HCT116 (cell line): Measurements from ENCODE around the gene FFAR1. TPM values are rescaled to one million over a fixed set of nuclear protein-coding genes. Genes with fewer than 3 reads are reported as not detected.

ENCODE experiments used
- ATAC-seq: fragments of 200-7000 bp; cut with Tn5 transposase; 2 replicates; pipeline ENCODE4 v1.9.1; 2020; ENCODE audit warnings: mild to moderate bottlenecking, moderate library complexity
- BruUV-seq: library from RNA; stranded (reverse); fragments of 400-500 nt; replicated peaks from 2 replicates; lab custom pipeline; 2021; lab: Mats Ljungman, UMichigan
- CTCF ChIA-PET: fragments of 300-600 bp; sonication (Branson Sonifier 250); formaldehyde crosslinking; loops from one replicate; lab custom pipeline; 2021; ENCODE audit warnings: antibody characterized with exemption; lab: Charles Lee
- POLR2A ChIA-PET: fragments of 300-600, 350-600 bp; sonication (Branson Sonifier 250); formaldehyde crosslinking; loops from one replicate; lab custom pipeline; 2021; ENCODE audit warnings: antibody characterized with exemption; lab: Charles Lee
- RAD21 ChIA-PET, 2 experiments: fragments of 300-600 bp; sonication (Branson Sonifier 250); formaldehyde crosslinking; loops; one replicate each; lab custom pipeline; 2023; ENCODE audit warnings: low total read pairs in 2 of 2; ENCODE audit not compliant: uncharacterized antibody in 2 of 2, unreplicated experiment in 2 of 2, low non-redundant PET in 1 of 2; lab: Charles Lee
- DNase-seq: peaks from one replicate; pipeline ENCODE4 v3.0.0-alpha.2; 2010; ENCODE audit warnings: low read depth, low spot score
- H2AFZ ChIP-seq: fragments of 200-600 bp; shearing (Covaris generic), sonication (generic); 2 replicates; pipeline ENCODE4 v1.6.1; 2017; ENCODE audit warnings: low read depth, mixed run types, mixed read lengths, antibody characterized with exemption, low read length; ENCODE audit not compliant: poor library complexity, severe bottlenecking
- H3K27ac ChIP-seq: 2 replicates; pipeline ENCODE4 v1.5.1; 2012; ENCODE audit warnings: low read depth, low read length
- H3K27me3 ChIP-seq: fragments of 200-600 bp; sonication (generic); 2 replicates; pipeline ENCODE4 v1.6.1; 2016; ENCODE audit warnings: mixed run types, low read length, mixed read lengths; ENCODE audit not compliant: insufficient read depth
- H3K36me3 ChIP-seq, 2 experiments: fragments of 200-500 bp in 1 of 2; fragments of 200-600 bp in 1 of 2; sonication (Bioruptor generic) in 1 of 2; sonication (generic) in 1 of 2; 2 replicates each; pipeline versions ENCODE4 v1.5.1 to v1.6.1; 2014 to 2016; ENCODE audit warnings: low read length in 2 of 2, inconsistent platforms in 1 of 2, mixed read lengths in 1 of 2, mixed run types in 1 of 2; ENCODE audit not compliant: insufficient read depth in 2 of 2, control insufficient read depth in 1 of 2
- H3K4me1 ChIP-seq, 2 experiments: fragments of 200-600 bp in 1 of 2; sonication (generic) in 1 of 2; 2 replicates each; pipeline versions ENCODE4 v1.5.1 to v1.6.1; 2012 to 2017; ENCODE audit warnings: low read length in 2 of 2, inconsistent platforms in 1 of 2, mild to moderate bottlenecking in 1 of 2, mixed read lengths in 1 of 2, mixed run types in 1 of 2, moderate library complexity in 1 of 2; ENCODE audit not compliant: insufficient read depth in 2 of 2, control insufficient read depth in 1 of 2
- H3K4me2 ChIP-seq: fragments of 200-600 bp; sonication (generic); 2 replicates; pipeline ENCODE4 v1.6.1; 2017; ENCODE audit warnings: mixed run types, low read length, mixed read lengths
- H3K4me3 ChIP-seq, 2 experiments: fragments of 200-600 bp in 1 of 2; sonication (generic) in 1 of 2; replicated peaks in 1 of 2; 2 replicates each; pipeline ENCODE4 v1.5.1; 2011 to 2016; ENCODE audit warnings: low read length in 2 of 2, control low read depth in 1 of 2, low read depth in 1 of 2, mild to moderate bottlenecking in 1 of 2, mixed read lengths in 1 of 2, mixed run types in 1 of 2
- H3K79me2 ChIP-seq: fragments of 200-600 bp; sonication (generic); 2 replicates; pipeline ENCODE4 v1.6.1; 2017; ENCODE audit warnings: mild to moderate bottlenecking, mixed run types, low read length, moderate library complexity, mixed read lengths; ENCODE audit not compliant: insufficient read depth
- H3K9ac ChIP-seq: fragments of 200-600 bp; sonication (generic); 2 replicates; pipeline ENCODE4 v1.6.1; 2016; ENCODE audit warnings: low read length, mixed read lengths
- H3K9me2 ChIP-seq: fragments of 200-600 bp; sonication (generic), shearing (Covaris generic); 2 replicates; pipeline ENCODE4 v1.6.1; 2017; ENCODE audit warnings: mixed run types, mild to moderate bottlenecking, moderate library complexity; ENCODE audit not compliant: insufficient read depth
- H3K9me3 ChIP-seq, 2 experiments: fragments of 200-500 bp in 1 of 2; fragments of 200-600 bp in 1 of 2; sonication (Bioruptor generic) in 1 of 2; sonication (generic) in 1 of 2; 2 replicates each; pipeline ENCODE4 v1.6.1; 2014 to 2017; ENCODE audit warnings: low read length in 2 of 2, mixed read lengths in 2 of 2, inconsistent platforms in 1 of 2, low read depth in 1 of 2, mild to moderate bottlenecking in 1 of 2, mixed run types in 1 of 2, moderate library complexity in 1 of 2; ENCODE audit not compliant: control insufficient read depth in 1 of 2, insufficient read depth in 1 of 2
- H4K20me1 ChIP-seq: fragments of 200-600 bp; sonication (generic), shearing (Covaris generic); 2 replicates; pipeline ENCODE4 v1.6.1; 2017; ENCODE audit warnings: mixed run types, mild to moderate bottlenecking, moderate library complexity; ENCODE audit not compliant: insufficient read depth
- ATF3 ChIP-seq: IDR thresholded peaks from 2 replicates; pipeline ENCODE4 v1.6.1; 2012
- CBX3 ChIP-seq: IDR thresholded peaks from 2 replicates; pipeline ENCODE4 v1.6.1; 2012; ENCODE audit warnings: low read depth
- CEBPB ChIP-seq: IDR thresholded peaks from 2 replicates; pipeline ENCODE4 v1.6.1; 2012; ENCODE audit warnings: low read depth
- CTCF ChIP-seq, 3 experiments: fragments of 200-600 bp in 1 of 3; sonication (generic) in 1 of 3; IDR thresholded peaks in 2 of 3; conservative IDR thresholded peaks in 1 of 3; 2 replicates each; pipeline ENCODE4 v1.5.1; 2012 to 2017; ENCODE audit warnings: low read depth in 2 of 3, low read length in 2 of 3, antibody characterized with exemption in 1 of 3, borderline replicate concordance in 1 of 3, control low read depth in 1 of 3, mild to moderate bottlenecking in 1 of 3, mixed read lengths in 1 of 3, mixed run types in 1 of 3, moderate library complexity in 1 of 3; ENCODE audit not compliant: insufficient read depth in 1 of 3
- EGR1 ChIP-seq: IDR thresholded peaks from 2 replicates; pipeline ENCODE4 v1.6.1; 2012; ENCODE audit warnings: low read depth
- EZH2 ChIP-seq: fragments of 200-600 bp; sonication (generic); IDR thresholded peaks from 2 replicates; pipeline ENCODE4 v1.6.1; 2017; ENCODE audit warnings: antibody characterized with exemption, mixed run types
- EZH2phosphoT487 ChIP-seq: fragments of 200-600 bp; IDR thresholded peaks from 2 replicates; pipeline ENCODE4 v1.6.1; 2018; ENCODE audit warnings: antibody characterized with exemption, borderline replicate concordance
- FOSL1 ChIP-seq: IDR thresholded peaks from 2 replicates; pipeline ENCODE4 v1.6.1; 2012; ENCODE audit warnings: low read depth
- MAX ChIP-seq: IDR thresholded peaks from 2 replicates; pipeline ENCODE4 v1.6.1; 2012
- POLR2A ChIP-seq: IDR thresholded peaks from 2 replicates; pipeline ENCODE4 v1.7.0; 2011; ENCODE audit warnings: borderline replicate concordance; ENCODE audit not compliant: insufficient read depth, insufficient read length; ENCODE audit errors: extremely low read depth
- POLR2AphosphoS5 ChIP-seq: IDR thresholded peaks from 2 replicates; pipeline ENCODE4 v1.6.1; 2011; ENCODE audit warnings: mild to moderate bottlenecking, low read depth, low read length, moderate library complexity
- REST ChIP-seq: IDR thresholded peaks from 2 replicates; pipeline ENCODE4 v1.6.1; 2012; ENCODE audit warnings: low read depth
- SIN3A ChIP-seq: IDR thresholded peaks from 2 replicates; pipeline ENCODE4 v1.6.1; 2012; ENCODE audit warnings: low read depth
- SP1 ChIP-seq: IDR thresholded peaks from 2 replicates; pipeline ENCODE4 v1.6.1; 2012; ENCODE audit warnings: low read depth
- YY1 ChIP-seq: IDR thresholded peaks from 2 replicates; pipeline ENCODE4 v1.6.1; 2011; ENCODE audit warnings: low read length, low read depth, moderate library complexity, mild to moderate bottlenecking; ENCODE audit not compliant: insufficient replicate concordance; ENCODE audit errors: extremely low read depth
- ZFX ChIP-seq: fragments of 450-650 bp; IDR thresholded peaks from 2 replicates; pipeline ENCODE4 v1.6.1; 2017
- ZNF274 ChIP-seq: fragments of 200-500 bp; sonication (Bioruptor generic); IDR thresholded peaks from 2 replicates; pipeline ENCODE4 v1.6.1; 2014; ENCODE audit warnings: mild to moderate bottlenecking, low read depth, low read length, inconsistent platforms
- intact Hi-C: fragments of 100-400 bp; cut with micrococcal nuclease; formaldehyde crosslinking; loops from 2 replicates; pipeline ENCODE4 v1.10.0; 2022
- total RNA-seq: library from RNA; stranded (reverse); gene quantifications from one replicate; pipeline ENCODE4 v1.2.1, GENCODE V29; 2021; ENCODE audit not compliant: unreplicated experiment

FFAR1 gene
- total RNA-seq, 1 experiment from 2014 or later = not detected

- BruUV-seq = no TSS peak
- no peaks in the 10 kb centered on the region for H3K4me1 ChIP-seq
- no peak overlapping the region for H3K4me2 ChIP-seq
- H3K9ac ChIP-seq = no peak overlapping the region
- ATAC-seq = no peak
- ChIA-PET CTCF (no interaction called here), RAD21 (no interaction called here), POLR2A (no interaction called here)
- intact Hi-C loops = no loop called here
- no peaks in the 10 kb centered on the region for H3K79me2 ChIP-seq
- DNase-seq = no peak
- H3K9me3 ChIP-seq = no peaks in the 10 kb centered on the region
- H2AFZ ChIP-seq = no peak overlapping the region
- no peaks in the 10 kb centered on the region for H3K27me3 ChIP-seq
- no peaks in the 10 kb centered on the region for H4K20me1 ChIP-seq
- no peak overlapping the region for H3K27ac ChIP-seq
- no peak for TF ChIP-seq SP1
- no peak for TF ChIP-seq EZH2phosphoT487
- no peak for TF ChIP-seq CTCF (IDR thresholded peaks at IDR 0.05 in 2 of 3, conservative IDR thresholded peaks at IDR 0.05 in 1 of 3; ENCODE audit: borderline replicate concordance in 1 of 3, insufficient read depth in 1 of 3, low read depth in 2 of 3, low read length in 2 of 3)
- no peak for TF ChIP-seq EZH2
- TF ChIP-seq MAX = no peak
- TF ChIP-seq ZFX = no peak
- TF ChIP-seq ATF3 = no peak
- TF ChIP-seq CEBPB = no peak
- TF ChIP-seq FOSL1 = no peak
- TF ChIP-seq REST = no peak
- TF ChIP-seq CBX3 = no peak
- TF ChIP-seq ZNF274 = no peak
- TF ChIP-seq SIN3A = no peak
- no peak for TF ChIP-seq POLR2A
- TF ChIP-seq POLR2AphosphoS5 = no peak
- TF ChIP-seq EGR1 = no peak
- TF ChIP-seq YY1 = no peak
- no peaks in the 10 kb centered on the region for H3K36me3 ChIP-seq
- H3K4me3 ChIP-seq = no peak overlapping the region
- no peaks in the 10 kb centered on the region for H3K9me2 ChIP-seq
Measured at GRCh38 chr19:35334144-35334753, 13.5 kb upstream of the FFAR1 start.
